HS-5 (cell line): Measurements from ENCODE around the gene CDC42BPG.
"Not testable (repeated sequence)": the region's sequence is repeated elsewhere in the genome, so short reads cannot be mapped to it uniquely, and the experiment has no call there.

Experiments
- DNase-seq: peaks from one replicate; pipeline ENCODE4 v3.0.0-alpha.2; 2012; ENCODE audit warnings: low read depth

CDC42BPG gene

GRCh38 chr11:64835616-64836447 lies 8.6 kb downstream of the CDC42BPG start:
- no peak for DNase-seq

- peak; percentile 23 for DNase-seq
Observed at GRCh38 chr11:64834723-64835615, 9.5 kb downstream of the CDC42BPG start.

GRCh38 chr11:64834031-64834722 lies 10.3 kb downstream of the CDC42BPG start:
- no peak for DNase-seq

- DNase-seq = no peak
Observed at GRCh38 chr11:64833509-64833908, 10.9 kb downstream of the CDC42BPG start.

GRCh38 chr11:64833198-64833502 lies 11.3 kb downstream of the CDC42BPG start:
- no peak for DNase-seq

- no peak for DNase-seq
Observed at GRCh38 chr11:64832467-64833197, 11.8 kb downstream of the CDC42BPG start.

- DNase-seq = no peak
Observed at GRCh38 chr11:64831411-64831891, 13.0 kb downstream of the CDC42BPG start.

GRCh38 chr11:64829536-64830251 lies 14.8 kb downstream of the CDC42BPG start:
- DNase-seq = no peak

GRCh38 chr11:64827451-64827839 lies 17.0 kb downstream of the CDC42BPG start:
- no peak for DNase-seq

- no peak for DNase-seq
Observed at GRCh38 chr11:64826578-64827450, 17.6 kb downstream of the CDC42BPG start.

- no peak for DNase-seq
Observed at GRCh38 chr11:64826062-64826461, 18.4 kb downstream of the CDC42BPG start.

GRCh38 chr11:64823568-64824119 lies 20.8 kb downstream of the CDC42BPG start:
- no peak for DNase-seq

GRCh38 chr11:64817476-64817875 lies 27.0 kb downstream of the CDC42BPG start:
- DNase-seq = no peak

GRCh38 chr11:64815433-64815832 lies 29.0 kb downstream of the CDC42BPG start:
- not testable (repeated sequence) for DNase-seq

GRCh38 chr11:64814712-64815187 lies 29.7 kb downstream of the CDC42BPG start:
- no peak for DNase-seq

GRCh38 chr11:64813826-64814225 lies 30.6 kb downstream of the CDC42BPG start:
- DNase-seq = no peak

- no peak for DNase-seq
Observed at GRCh38 chr11:64810891-64811272, 33.6 kb downstream of the CDC42BPG start.

GRCh38 chr11:64810271-64810890 lies 34.1 kb downstream of the CDC42BPG start, which contains the start of gene MEN1:
Gene MEN1, minus strand, starts transcription at chr11:64810551. Its CDS starts 442 bp downstream, at chr11:64810109.
- peak; percentile 79 for DNase-seq

GRCh38 chr11:64809781-64810241 lies 34.6 kb downstream of the CDC42BPG start:
- no peak for DNase-seq
